ENCODE measurements around the gene GEMIN7. TPM values are rescaled to one million over a fixed set of nuclear protein-coding genes. Genes with fewer than 3 reads are reported as not detected.

The GEMIN7 gene
- total RNA-seq, 2 donors from 2014 or later: 15.8 to 19.5 TPM

- no peak overlapping the region for H3K4me3 ChIP-seq
- DNase-seq: no peak
Observed at GRCh38 chr19:45071969-45072790, 6.9 kb upstream of the GEMIN7 start.

GRCh38 chr19:45074744-45075300, 4.2 kb upstream of the GEMIN7 start:
- 61 to 85% methylated on average over 5 to 11 of the region's 11 CpGs for WGBS, 2 donors
- peak overlapping the region in 2 of 4 donors; percentile 17 to 65 for H3K27ac ChIP-seq

More at GRCh38 chr19:45071969-45072790, 6.9 kb upstream of the GEMIN7 start:
- Histone ChIP-seq H3K4me1 (peaks cover 22% of the 10 kb centered on the region), H3K36me3 (replicated peaks in 1 of 2; ENCODE audit: insufficient read depth in 1 of 2, low read depth in 2 of 2) (peaks cover 4 to 19% of the 10 kb centered on the region in 2 donors), H3K27ac (no peak overlapping the region), H3K9me3 (no peaks in the 10 kb centered on the region), H3K27me3 (no peaks in the 10 kb centered on the region)
- intact Hi-C loops (cut with DNase I): no loop called here
- TF ChIP-seq CTCF (IDR thresholded peaks at IDR 0.05): no peak
- TF ChIP-seq POLR2A (IDR thresholded peaks at IDR 0.05): no peak
- no peak for ATAC-seq
- WGBS, 2 donors: 87 to 96% methylated on average over 10 to 28 of the region's 34 CpGs

GRCh38 chr19:45075301-45076028, 3.6 kb upstream of the GEMIN7 start:
- TF ChIP-seq POLR2A (IDR thresholded peaks at IDR 0.05) (peak in 2 of 3 donors; percentile 20 to 25), CTCF (IDR thresholded peaks at IDR 0.05) (no peak)
- 24 to 29% methylated on average over 12 to 26 of the region's 26 CpGs for WGBS, 2 donors
- intact Hi-C loops (cut with DNase I): no loop called here
- H3K27me3 ChIP-seq: no peaks in the 10 kb centered on the region
- peaks cover 37% of the 10 kb centered on the region for H3K4me1 ChIP-seq
- DNase-seq (peak; percentile 39 to 77 (median 50)), ATAC-seq (peak; percentile 51)
- H3K27ac ChIP-seq: peak overlapping the region; percentile 14 to 65 (median 34)
- no peak overlapping the region for H3K4me3 ChIP-seq
- no peaks in the 10 kb centered on the region for H3K9me3 ChIP-seq
- peaks cover 0 to 2% of the 10 kb centered on the region in 2 donors for H3K36me3 ChIP-seq (replicated peaks in 1 of 2; ENCODE audit: insufficient read depth in 1 of 2, low read depth in 2 of 2)

More at GRCh38 chr19:45074744-45075300, 4.2 kb upstream of the GEMIN7 start:
- Histone ChIP-seq H3K4me3 (no peak overlapping the region), H3K36me3 (replicated peaks in 1 of 2; ENCODE audit: insufficient read depth in 1 of 2, low read depth in 2 of 2) (peaks cover under 1 to 8% of the 10 kb centered on the region in 2 donors), H3K4me1 (peaks cover 31% of the 10 kb centered on the region), H3K27me3 (no peaks in the 10 kb centered on the region), H3K9me3 (no peaks in the 10 kb centered on the region)
- TF ChIP-seq POLR2A (IDR thresholded peaks at IDR 0.05) (no peak), CTCF (IDR thresholded peaks at IDR 0.05) (no peak)
- ATAC-seq (no peak), DNase-seq (no peak)
- intact Hi-C loops (cut with DNase I): no loop called here

GRCh38 chr19:45076029-45076850, 2.8 kb upstream of the GEMIN7 start, which contains the start of gene ZNF296:
ZNF296 (minus strand) TSS chr19:45076478; CDS start chr19:45076373, 105 bp downstream.
- Histone ChIP-seq H3K9me3 (no peaks in the 10 kb centered on the region), H3K4me1 (peaks cover 41% of the 10 kb centered on the region), H3K4me3 (peak within 1 kb of the TSS in 1 of 2 donors; percentile 14), H3K36me3 (replicated peaks in 1 of 2; ENCODE audit: insufficient read depth in 1 of 2, low read depth in 2 of 2) (no peaks in the 10 kb centered on the region), H3K27me3 (no peaks in the 10 kb centered on the region), H3K27ac (peak within 1 kb of the TSS; percentile 14 to 65 (median 34))
- TF ChIP-seq POLR2A (IDR thresholded peaks at IDR 0.05) (peak in 2 of 3 donors; percentile 18 to 19), CTCF (IDR thresholded peaks at IDR 0.05) (no peak)
- WGBS, 2 donors: 6 to 13% methylated on average over 15 to 63 of the region's 81 CpGs
- peak; percentile 77 to 88 (median 81) for DNase-seq
- ATAC-seq: peak; percentile 76
- intact Hi-C loops (cut with DNase I): no loop called here

Measured in body of pancreas (tissue), 4 donors.